Measurements from ENCODE around the gene TSPEAR.

The TSPEAR gene

DNA sequence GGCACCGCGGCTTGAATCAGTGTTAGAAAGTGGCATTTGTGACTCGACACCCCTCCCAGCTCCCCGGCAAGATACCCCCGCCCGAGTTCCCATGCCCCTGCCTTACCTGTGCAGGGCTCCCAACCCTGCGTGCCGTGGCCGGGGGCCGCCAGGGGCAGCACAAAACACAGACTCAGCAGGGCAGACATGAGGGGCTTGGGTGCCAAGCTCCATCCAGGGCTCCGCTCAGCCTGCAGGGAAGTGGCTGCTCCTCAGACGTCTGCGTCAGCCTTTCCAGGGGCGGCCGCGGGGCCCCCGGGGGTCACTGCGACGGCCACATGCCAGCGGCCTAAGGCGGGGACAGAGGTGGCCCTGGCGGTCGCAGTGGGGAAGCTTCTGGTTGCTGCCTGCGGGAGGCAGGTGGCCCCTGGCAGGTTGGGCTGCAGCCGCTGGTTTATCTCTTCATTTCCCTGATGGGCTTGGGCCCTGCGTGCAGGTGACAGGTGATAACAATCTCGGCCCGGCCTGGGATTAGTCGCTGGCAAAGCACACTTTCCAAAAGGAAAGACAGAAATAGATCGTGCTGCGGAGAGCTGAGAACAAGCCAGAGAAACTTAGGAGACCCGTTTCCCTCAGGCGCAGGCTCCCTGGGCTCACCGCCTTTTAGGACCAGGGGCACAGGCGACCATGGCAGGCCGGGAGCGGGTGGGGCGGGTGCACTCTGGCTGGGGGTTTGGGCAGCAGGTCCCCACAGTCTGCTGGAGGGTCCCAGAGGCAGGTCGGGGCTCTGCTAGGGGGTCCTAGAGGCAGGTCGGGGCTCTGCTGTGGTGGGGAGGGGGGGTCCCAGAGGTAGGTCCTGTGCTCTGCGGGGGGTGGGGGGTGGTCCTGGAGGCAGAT is at the start of gene TSPEAR:
TSPEAR (minus strand) TSS at position 246 of the 876 bp plus-strand sequence; CDS start at position 188, 58 bp downstream.
- DNase-seq: no peak

DNA sequence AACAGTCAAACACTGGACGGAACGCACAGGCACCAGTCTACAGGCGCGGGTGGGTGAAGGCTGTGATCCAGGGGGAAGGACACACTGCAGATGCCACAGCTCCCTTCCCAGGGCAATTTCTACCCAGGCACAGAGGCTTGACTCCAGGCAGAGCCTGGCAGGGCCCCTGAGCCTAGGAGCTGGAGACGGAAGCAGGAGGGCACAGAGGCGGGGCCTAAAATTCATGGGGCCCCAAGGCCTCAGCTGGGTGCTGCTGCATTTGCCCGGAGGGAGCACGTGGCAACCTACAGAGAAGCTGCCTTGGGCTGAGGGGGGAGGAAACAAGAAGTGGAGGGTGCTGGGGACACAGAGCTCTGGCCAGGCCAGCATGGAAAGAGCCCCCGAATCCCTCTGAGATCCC is 49.0 kb upstream of the TSPEAR start:
- DNase-seq: no peak

DNA sequence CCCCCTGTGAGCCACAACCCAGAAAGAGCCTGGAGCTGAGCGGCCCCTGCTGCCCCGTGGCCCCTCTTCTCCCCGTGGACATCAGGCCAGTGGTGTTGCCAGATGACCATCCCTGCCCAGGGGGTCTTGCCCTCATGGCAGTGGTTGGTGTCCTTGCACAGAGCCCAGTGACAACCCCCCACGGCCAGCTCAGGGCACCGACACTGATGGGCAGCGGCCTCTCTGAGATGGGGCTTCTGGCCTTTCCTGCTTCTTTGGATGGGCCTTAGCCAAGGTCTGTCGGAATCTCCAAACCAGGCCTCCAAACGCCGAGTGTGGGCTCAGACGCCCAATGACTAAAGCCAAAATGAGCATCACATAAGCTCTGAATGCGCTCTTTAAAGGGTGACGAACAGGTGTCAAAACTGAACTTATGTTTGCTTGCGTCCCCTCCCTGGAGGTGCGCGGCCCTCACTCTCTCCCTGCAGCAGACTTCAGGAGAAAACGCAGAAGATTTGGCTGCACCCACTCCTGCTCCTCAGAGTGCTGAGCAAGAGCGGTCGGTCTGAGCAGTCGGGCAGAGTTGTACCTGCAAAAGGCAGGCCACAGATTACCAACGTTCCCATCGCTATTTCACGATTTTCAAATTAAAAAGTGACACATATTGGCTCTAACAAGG is 48.4 kb upstream of the TSPEAR start:
- no peak for DNase-seq

DNA sequence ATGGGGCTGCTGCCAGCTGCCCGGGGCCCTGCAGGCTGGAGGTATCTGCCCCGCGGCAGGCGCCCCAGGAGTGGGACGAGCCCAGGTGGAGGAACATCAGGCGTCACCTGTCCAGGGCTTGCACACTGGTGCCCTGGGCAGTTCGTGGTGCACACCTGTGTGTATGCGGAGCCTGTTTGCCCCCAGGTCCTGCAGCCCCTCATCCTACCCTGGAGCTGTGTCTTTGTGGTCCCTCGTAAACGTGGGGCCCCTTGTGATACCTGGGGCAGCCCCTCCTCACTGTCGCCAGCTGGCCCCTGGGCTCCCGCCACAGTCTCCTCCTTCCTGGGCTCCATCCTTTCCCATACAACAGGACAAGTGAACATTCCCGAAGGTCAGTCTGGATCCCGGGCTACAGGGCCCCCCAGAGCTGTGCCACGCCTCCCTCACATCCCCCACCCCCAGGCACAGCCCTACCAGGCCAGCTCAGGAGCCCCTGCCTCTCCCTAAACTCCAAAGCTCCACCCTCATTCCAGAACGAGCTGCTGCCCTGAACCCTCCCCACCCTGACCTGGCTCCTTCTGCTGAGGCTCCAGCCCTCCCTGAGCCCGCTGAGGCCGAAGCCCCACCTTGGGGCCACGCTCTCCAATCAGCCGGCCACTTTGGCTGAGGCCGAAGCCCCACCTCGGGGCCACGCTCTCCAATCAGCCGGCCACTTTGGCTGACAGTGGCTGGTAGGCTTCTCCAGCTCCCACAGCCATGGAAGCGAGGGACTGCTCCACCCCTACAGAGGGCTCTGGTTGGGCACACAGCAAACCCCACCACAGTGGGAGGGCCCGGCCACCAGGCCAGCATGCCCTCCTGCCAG is 47.6 kb upstream of the TSPEAR start:
- DNase-seq: no peak

DNA sequence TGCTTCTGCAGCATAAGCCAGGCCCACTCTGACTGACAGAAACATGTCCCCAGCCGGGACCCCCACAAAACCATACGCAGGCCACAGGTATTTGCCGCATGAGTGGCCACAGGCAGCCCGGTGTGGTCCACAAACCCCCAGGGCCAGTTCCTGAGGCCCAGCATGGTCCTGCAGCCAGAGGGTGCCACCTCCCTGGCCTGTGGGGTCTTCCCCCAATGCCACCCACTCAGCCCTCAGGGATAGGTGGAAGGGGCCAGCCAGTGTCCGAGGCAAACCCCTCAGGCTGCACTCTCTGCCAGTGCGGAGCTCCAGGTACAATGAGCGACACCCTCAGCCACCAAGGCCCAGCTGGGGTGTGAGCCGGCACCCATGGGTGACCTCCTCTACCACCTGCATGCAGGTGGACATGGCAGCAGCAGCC is 46.8 kb upstream of the TSPEAR start:
- DNase-seq: no peak

DNA sequence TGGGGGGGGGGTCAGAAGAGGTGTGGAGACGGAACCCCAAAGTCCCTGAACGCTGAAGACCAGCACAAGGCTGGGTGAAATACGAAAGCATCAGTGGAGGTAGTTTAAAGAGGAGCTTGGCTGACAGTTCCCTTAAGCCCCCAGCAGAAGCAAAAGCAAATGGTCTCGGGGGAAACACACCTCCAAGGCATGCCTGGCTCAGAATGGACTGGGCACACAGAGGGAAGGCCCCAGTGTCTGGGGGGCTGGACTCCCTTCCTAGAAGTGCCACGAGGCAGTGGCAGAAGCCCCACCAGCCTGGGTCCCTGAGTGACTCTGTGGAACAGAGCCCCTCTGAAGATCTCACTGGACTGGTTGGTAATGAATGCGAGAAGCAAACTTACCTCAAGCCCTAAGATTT is 46.4 kb upstream of the TSPEAR start:
- DNase-seq: no peak

DNA sequence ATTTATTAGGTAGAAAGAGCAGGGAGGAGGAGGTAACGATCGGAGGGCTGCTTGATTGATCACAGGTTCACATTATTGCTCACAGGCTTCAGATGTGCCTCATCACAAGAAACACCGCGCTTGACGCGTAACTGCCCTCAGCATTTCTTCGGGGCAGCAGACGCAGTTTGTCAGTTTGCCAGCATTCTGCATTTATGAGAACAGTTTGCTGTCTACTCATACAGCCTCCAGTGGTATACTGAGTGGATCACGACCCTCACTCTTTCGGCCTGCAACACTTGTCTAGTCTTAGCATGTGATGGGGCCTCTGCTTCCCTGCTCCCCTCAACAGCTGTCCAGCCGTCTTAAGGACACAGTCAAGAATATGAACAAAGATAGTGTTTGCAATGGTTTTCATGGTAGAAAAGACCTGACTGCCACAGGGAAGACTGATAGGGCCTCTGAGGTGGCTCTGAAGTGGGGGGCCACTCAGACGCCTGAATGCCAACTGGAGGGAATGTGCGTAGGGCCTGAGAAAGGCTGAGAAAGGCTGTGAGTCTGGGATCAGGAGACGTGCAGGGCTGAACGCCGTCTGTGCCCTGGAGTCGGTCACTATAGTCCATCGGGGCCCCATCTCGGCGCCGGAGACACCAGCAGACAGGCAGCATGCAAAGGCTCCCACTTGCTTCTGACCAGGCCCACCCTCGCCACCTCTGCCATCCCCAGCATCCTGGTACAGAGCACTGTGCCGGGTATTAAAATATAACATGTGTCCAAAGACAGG is 45.2 kb upstream of the TSPEAR start:
- DNase-seq: no peak

DNA sequence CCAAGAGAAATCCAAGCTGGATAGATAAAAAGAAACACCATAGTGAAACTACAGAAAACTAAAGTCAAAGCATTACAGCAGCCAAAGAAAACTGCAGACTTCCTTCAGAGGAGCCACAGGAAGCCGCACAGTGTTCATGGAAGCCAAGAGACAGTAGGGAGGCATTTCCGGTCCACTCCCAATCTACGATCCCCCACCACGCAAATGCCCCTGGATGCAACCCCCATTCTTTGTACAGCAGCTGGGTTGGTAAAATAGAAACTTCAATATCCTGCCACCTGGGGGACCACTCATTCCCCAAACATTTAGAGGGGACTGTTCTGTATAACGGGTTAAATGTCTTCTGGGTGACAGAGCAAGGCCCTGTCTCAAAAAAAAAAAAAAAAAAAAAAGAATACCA is 43.9 kb upstream of the TSPEAR start:
- DNase-seq: no peak

DNA sequence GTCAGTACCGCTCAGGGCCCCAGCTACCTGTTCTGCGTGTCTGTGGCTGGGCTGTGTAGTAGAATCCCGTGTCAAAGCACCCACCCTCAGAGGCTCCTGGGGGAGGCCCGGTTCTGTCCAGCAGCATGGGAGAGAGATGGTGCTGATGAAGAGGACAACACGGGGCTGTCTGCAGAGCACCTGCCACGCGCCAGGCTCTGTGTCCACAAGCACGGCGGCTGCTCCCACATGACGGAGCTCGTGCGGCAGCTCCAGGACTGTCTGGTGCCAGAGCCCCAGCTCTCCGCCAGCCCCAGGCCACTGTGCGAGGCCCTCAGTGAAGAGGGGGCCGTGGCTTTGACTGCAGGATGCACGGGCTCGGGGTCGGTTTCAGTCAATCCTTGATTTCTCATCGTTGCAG is 42.0 kb upstream of the TSPEAR start:
- DNase-seq: no peak

DNA sequence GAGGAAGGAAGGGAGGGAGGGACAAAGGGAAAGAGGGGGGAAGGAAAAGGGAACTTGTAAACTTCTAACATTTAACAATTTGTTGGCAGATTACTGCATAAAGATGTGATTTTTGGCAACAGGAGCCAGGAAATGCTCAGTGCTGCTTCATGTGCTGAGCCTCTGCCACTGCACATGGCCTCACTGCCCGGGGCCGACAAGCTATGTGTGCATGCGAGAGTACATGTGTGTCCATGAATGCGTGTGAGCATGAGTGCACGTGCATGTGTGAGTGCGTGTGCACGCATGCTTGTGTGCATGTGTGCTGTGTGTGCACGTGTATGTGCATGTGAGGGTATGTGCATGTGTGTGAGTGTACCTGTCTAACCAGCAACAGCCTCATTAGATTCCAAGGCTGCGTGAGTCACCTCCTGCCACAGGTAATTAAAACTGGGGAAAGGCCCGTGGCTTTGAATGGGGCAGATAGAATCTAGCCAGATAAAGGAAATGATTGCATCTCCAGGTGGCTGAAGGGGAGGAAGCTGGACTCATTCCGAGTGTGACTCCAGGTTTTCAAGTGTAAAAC is 41.4 kb upstream of the TSPEAR start:
- no peak for DNase-seq

DNA sequence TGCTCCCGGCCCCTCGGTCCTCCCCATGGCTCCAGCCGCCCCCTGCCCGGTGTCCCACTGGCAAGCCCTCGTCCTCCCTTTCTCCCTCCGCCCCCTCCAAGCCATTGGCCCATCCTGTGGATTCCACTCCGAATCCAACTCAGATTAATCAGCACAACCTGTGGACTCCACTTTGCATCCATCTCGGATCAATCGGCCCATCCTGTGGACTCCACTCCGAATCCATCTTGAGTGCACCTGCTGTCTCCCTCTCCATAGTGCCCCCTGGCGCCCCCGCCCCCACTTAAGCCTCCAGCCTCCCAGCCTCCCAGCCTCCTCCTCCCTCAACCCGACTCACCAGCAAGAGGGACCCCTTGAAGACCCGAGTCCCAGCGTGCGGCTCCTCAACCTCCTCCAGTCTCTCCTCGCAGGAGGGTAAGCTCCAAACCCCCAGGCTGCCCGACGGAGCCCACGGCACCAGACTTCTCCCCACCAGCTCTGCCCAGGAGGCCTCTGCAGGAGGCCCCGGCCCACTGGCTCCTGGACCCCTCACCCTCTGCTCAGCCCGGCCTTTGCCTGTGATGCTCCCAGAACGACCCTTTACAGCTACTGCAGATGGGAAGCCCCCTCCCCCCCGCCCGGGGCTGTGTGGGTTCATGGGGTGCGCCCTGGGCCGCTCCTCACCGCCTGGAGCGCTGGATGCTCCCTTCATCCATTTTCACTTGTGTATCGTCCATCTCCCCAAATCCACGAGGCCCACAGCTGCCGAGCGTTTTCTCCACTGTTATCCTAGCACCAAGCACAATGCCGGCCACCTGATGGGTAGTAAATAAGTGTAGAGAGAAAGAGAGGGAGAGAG is 40.6 kb upstream of the TSPEAR start:
- no peak for DNase-seq

DNA sequence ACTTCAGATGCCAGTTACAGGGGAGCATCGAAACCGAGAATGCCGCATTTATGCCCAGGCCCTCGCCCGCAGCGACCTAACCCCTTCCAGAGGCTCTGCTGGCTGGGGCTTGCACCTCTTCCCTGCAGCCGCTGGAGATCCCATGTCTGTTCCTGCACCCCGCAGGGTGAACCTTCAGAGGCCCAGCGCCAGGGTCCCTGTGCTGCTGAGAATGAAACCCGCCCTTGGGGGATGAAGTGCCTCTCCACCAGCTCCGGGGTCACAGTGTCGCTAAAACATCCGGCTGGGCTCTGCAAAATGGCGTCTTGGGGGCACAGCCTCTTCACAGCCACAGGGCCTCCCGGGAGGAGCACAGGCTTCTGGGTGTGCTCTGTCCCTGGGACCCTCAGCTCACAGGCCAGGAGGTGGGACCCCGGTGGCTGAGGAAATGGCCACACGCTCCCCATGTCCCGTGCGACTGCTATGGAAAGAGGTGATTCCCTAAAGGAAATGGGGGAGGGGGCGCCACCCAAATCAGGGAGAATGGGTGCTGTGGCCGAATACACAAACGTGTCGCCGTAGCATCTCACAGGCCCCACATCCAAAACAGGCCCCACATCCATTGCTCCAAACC is 39.9 kb upstream of the TSPEAR start:
- DNase-seq: no peak

DNA sequence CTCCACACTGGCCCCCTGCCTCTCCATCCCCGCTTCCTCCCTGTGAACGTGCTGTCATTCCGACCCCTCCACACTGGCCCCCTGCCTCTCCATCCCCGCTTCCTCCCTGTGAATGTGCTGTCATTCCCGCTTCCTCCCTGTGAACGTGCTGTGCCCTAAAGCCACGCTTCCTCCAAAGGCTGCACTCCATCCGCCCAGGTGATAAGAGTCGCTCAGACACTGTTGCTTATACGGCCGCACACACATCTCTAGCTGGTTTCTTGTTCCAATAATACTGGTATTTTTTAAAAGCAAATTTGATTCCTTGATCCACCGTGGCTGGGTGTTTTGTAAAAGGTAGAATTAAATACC is 39.3 kb upstream of the TSPEAR start:
- DNase-seq: no peak

DNA sequence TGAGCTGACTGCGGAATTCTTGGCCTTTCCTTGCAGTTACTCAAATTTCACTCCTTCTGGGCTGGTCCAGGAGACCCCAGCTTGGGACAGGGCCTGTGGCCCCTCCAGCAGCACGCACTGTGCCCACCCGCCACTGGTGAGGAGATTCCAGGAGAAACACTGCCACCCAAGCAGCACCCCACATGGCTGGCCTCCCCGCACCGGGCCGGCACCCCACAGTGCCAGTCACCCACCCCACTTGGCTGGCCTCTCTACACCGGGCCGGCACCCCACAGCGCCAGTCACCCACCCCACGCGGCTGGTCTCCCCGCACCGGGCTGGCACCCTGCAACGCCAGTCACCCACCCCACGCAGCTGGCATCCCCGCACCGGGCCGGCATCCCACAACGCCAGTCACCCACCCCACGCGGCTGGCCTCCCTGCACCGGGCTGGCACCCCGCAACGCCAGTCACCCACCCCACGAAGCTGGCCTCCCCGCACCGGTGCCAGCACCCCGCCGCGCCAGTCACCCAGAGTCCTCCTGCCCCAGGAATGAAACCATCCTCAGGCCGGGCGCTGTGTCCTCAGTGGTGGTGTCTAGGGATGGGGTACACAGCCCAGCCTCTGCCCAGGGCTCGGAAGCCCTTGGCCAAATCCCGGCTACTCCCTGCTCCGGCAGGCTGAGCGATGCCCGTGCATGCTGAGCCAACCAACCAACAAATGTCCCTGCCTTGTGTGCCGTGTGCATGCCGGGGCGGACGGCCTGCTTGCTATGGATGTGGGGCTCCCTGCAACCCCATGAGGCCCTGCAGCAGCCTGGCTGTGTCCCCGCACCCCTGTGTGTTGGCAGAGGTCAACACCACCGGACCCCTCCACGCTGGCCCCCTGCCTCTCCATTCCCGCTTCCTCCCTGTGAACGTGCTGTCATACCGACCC is 38.6 kb upstream of the TSPEAR start:
- DNase-seq: no peak

DNA sequence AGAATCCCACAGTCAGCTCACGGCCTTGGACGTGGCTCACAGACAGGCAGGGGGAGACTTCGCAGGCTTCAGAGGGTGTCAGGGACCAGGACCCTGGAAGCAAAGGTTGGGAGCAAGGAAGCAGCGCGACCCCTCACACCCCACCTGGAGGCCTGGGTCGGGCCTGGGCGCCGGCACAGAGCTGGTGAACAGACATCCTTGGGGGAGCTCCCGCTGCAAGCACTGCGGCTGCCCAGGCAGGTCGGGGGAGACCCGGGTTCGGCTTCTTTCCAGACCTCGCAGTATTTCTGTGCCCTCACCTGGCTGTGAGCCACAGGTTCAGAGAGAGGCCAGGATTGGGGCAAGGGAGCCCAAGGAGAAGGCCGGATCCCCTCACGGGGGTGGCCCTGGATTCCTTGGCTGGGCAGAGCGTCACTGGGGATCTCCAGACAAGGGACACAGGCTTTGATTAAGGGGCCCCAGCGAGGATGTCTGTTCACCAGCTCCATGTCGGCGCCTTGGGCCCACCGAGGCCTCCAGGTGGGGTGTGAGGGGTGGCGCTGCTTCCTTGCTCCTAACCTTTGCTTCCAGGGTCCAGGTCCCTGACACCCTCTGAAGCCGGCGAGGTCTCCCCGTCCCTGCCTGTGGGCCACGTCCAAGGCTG is 37.9 kb upstream of the TSPEAR start:
- no peak for DNase-seq

DNA sequence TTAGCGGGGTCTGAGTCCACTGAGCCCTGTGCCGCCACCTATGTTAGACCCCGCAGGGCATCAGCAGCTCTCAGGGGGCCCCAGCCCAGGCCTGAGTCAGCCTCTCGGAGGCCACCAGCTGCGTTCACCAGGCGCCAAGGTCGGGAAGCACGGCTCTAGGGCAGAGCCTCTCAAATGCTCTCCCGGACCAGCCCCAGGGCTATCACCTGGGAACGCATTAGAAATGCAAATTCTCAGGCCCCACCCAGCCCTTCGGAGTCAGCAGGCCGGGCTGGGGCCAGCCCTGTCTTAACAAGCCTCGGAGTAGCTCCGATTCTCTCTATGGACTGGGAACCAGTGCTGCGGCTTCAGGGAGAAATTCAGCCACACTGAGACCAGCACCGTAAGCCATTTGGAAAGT is 37.2 kb upstream of the TSPEAR start:
- no peak for DNase-seq

DNA sequence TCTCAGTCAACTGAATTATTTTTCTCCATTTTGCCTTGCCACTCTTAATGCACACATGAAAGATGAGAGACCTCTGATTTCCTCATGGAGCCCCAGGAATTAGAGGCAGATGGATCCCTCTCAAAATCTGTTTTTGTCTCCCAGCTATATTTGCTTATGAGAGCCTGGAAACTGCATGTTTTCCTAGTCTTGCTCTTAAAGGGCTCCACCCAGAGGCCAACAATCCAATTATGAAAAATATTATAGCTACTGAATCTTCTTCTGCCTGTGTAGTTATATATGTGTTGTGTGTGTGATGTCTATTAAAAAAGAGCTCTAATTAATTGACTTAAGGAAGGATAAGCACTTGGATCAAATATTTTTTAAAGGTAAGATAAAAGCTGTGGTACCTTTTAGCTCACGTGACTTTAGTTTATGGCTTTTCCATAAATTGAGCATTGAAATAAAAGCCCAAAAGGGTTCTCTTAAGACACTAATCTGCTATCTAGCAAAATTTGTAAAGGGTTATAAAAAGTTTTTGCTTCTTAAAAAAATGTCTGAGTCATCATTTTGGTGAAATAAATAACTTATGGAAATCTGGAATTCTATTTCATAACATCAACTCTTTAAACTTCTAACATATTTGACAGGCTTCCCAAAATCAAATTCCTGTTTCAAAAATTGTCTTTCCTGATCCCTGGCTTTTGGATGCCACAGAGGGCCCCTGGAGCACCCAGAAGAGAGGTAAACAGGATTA is 31.2 kb upstream of the TSPEAR start:
- DNase-seq: no peak

DNA sequence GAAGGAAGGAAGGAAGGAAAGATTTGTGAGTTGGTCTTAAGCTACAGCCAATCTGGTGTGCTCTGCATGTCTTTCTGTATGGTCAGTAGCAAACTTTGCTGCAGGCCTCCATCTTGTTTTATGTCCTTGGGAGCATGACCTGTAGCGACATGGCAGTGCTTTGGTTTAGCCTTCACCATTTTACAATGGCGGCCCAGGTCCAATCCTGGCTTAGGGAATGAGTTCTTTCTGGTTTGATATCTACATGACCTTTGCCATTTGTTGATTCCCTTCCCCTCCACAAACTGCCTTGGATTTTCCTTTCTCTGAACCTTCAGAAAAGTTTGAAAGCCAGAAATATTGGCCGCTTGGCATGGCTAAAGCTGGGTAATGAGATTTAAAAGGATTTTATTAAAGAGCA is 30.5 kb upstream of the TSPEAR start:
- no peak for DNase-seq

DNA sequence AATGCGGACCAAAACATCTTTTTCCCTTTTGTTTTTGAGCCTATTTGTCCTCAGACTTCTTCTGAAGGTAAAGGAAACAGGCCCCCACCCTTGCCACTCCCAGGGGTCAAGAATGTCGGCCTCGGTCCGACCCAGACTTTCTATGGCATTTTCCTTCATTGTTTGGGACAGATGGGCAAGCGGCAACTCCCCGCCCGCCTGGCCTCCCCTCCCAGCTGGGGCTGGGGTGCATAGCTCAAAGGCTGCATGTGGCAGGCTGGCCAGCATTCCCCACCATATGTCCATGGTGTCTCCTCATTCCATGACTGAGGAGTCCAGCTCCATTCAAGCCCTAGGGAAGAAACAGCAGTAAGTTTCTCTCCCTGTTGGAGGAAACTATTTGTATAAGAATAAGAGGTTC is 29.4 kb upstream of the TSPEAR start:
- DNase-seq: no peak
